ENCODE measurements around the gene VCP.
"Not testable (repeated sequence)": the region's sequence is repeated elsewhere in the genome, so short reads cannot be mapped to it uniquely, and the experiment has no call there.

The VCP gene

GRCh38 chr9:35023443-35023842 is 49.0 kb downstream of the VCP start:
- not testable (repeated sequence) for H3K4me3 ChIP-seq (ENCODE audit: low read depth, low read length); H3K79me2 ChIP-seq (ENCODE audit: control insufficient read depth, insufficient read depth, low read length, unreplicated experiment); H2AFZ ChIP-seq (ENCODE audit: low read length, unreplicated experiment); H3K27me3 ChIP-seq (ENCODE audit: insufficient read depth, low read length); H3K27ac ChIP-seq (ENCODE audit: low read depth, low read length)
- Histone ChIP-seq H3K36me3 (ENCODE audit: insufficient read depth, low read length) (peaks cover 12% of the 10 kb centered on the region; the same call in 1 of the 2 replicates), H3K4me1 (ENCODE audit: control insufficient read depth, insufficient read depth, low read length, unreplicated experiment) (peaks cover 30% of the 10 kb centered on the region)

- no peaks in the 10 kb centered on the region for H3K79me2 ChIP-seq (ENCODE audit: control insufficient read depth, insufficient read depth, low read length, unreplicated experiment)
- H3K27me3 ChIP-seq (ENCODE audit: insufficient read depth, low read length), result no peaks in the 10 kb centered on the region
- H3K27ac ChIP-seq (ENCODE audit: low read depth, low read length), result no peak overlapping the region
- peaks cover 43% of the 10 kb centered on the region for H3K36me3 ChIP-seq (ENCODE audit: insufficient read depth, low read length)
- H3K4me3 ChIP-seq (ENCODE audit: low read depth, low read length), result no peak overlapping the region
- H3K4me1 ChIP-seq (ENCODE audit: control insufficient read depth, insufficient read depth, low read length, unreplicated experiment), result no peaks in the 10 kb centered on the region
- H2AFZ ChIP-seq (ENCODE audit: low read length, unreplicated experiment), result no peak overlapping the region
Measured at GRCh38 chr9:35014517-35014916, 57.9 kb downstream of the VCP start.

GRCh38 chr9:35010351-35010958 is 62.0 kb downstream of the VCP start:
- Histone ChIP-seq H3K27me3 (ENCODE audit: insufficient read depth, low read length) (no peaks in the 10 kb centered on the region), H3K4me3 (ENCODE audit: low read depth, low read length) (no peak overlapping the region), H3K79me2 (ENCODE audit: control insufficient read depth, insufficient read depth, low read length, unreplicated experiment) (no peaks in the 10 kb centered on the region), H3K4me1 (ENCODE audit: control insufficient read depth, insufficient read depth, low read length, unreplicated experiment) (no peaks in the 10 kb centered on the region), H3K27ac (ENCODE audit: low read depth, low read length) (no peak overlapping the region), H3K36me3 (ENCODE audit: insufficient read depth, low read length) (peaks cover 29% of the 10 kb centered on the region), H2AFZ (ENCODE audit: low read length, unreplicated experiment) (no peak overlapping the region)
